ENCODE data around the gene ALDH7A1.

DNA sequence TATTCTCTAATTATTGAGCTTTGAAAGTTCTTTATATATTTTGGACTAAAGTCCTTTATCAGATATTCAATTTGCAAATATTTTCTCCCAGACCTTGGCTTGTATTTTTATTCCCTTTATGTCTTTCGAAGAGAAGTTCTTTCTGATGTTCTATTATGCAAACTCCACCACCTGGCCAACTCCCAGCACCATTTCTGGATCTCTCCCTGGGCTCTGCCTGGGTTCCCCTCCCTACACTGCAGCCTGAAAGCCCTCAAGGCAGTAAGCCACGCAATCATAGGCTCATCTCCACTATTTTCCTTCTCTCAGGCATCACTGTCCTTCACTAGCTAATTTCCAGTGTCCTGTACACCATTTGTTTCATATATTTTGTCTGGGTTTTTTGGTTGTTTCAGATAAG, 95.7 kb downstream of the ALDH7A1 start:
- TF ChIP-seq, protein P1, sequence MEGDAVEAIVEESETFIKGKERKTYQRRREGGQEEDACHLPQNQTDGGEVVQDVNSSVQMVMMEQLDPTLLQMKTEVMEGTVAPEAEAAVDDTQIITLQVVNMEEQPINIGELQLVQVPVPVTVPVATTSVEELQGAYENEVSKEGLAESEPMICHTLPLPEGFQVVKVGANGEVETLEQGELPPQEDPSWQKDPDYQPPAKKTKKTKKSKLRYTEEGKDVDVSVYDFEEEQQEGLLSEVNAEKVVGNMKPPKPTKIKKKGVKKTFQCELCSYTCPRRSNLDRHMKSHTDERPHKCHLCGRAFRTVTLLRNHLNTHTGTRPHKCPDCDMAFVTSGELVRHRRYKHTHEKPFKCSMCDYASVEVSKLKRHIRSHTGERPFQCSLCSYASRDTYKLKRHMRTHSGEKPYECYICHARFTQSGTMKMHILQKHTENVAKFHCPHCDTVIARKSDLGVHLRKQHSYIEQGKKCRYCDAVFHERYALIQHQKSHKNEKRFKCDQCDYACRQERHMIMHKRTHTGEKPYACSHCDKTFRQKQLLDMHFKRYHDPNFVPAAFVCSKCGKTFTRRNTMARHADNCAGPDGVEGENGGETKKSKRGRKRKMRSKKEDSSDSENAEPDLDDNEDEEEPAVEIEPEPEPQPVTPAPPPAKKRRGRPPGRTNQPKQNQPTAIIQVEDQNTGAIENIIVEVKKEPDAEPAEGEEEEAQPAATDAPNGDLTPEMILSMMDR (IDR thresholded peaks at IDR 0.05) = no peak
- no peak for TF ChIP-seq EP300 (IDR thresholded peaks at IDR 0.05)
